IMR-90 (cell line): Measurements from ENCODE around the gene AOPEP.

Experiments
- CHD1 ChIP-seq: IDR thresholded peaks from 2 replicates; pipeline ENCODE4 v1.6.1; 2012; ENCODE audit warnings: low read depth, low read length, improper control_type of control experiment
- MAFK ChIP-seq: IDR thresholded peaks from 2 replicates; pipeline ENCODE4 v1.6.1; 2012; ENCODE audit warnings: low read depth, low read length, improper control_type of control experiment
- MXI1 ChIP-seq: IDR thresholded peaks from 2 replicates; pipeline ENCODE4 v1.6.1; 2012; ENCODE audit warnings: low read depth, mild to moderate bottlenecking, low read length, moderate library complexity, borderline replicate concordance
- POLR2A ChIP-seq: IDR thresholded peaks from 2 replicates; pipeline ENCODE4 v1.6.1; 2012; ENCODE audit warnings: mild to moderate bottlenecking, low read depth, low read length
- RAD21 ChIP-seq: IDR thresholded peaks from 2 replicates; pipeline ENCODE4 v1.6.1; 2012; ENCODE audit warnings: low read length, improper control_type of control experiment
- RCOR1 ChIP-seq: IDR thresholded peaks from 2 replicates; pipeline ENCODE4 v1.6.1; 2012; ENCODE audit warnings: mild to moderate bottlenecking, low read length, improper control_type of control experiment; ENCODE audit not compliant: insufficient replicate concordance
- TF ChIP-seq, protein P1 (sequence below): conservative IDR thresholded peaks from 2 replicates; pipeline ENCODE4 v1.5.1; 2012; ENCODE audit warnings: mild to moderate bottlenecking, low read depth, low read length, improper control_type of control experiment

DNA sequence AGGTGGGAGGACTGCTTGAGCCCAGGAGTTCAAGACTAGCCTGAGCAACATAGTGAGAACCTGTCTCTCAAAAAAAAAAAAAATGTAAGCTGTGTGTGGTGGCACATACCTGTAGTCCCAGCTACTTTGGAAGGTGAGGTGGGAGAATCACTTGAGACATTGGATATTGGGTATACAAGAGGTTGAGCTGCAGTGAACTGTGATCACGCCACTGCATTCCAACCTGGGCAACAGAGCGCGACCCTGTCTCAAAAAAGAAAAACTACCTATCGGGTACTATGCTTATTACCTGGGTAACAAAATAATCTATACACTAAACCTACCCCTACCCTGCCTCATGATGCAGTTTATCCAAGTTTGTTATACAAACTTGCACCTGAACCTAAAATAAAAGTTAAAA lies 64.9 kb downstream of the AOPEP start:
- TF ChIP-seq, protein P1, sequence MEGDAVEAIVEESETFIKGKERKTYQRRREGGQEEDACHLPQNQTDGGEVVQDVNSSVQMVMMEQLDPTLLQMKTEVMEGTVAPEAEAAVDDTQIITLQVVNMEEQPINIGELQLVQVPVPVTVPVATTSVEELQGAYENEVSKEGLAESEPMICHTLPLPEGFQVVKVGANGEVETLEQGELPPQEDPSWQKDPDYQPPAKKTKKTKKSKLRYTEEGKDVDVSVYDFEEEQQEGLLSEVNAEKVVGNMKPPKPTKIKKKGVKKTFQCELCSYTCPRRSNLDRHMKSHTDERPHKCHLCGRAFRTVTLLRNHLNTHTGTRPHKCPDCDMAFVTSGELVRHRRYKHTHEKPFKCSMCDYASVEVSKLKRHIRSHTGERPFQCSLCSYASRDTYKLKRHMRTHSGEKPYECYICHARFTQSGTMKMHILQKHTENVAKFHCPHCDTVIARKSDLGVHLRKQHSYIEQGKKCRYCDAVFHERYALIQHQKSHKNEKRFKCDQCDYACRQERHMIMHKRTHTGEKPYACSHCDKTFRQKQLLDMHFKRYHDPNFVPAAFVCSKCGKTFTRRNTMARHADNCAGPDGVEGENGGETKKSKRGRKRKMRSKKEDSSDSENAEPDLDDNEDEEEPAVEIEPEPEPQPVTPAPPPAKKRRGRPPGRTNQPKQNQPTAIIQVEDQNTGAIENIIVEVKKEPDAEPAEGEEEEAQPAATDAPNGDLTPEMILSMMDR = no peak
- TF ChIP-seq POLR2A (no peak), RAD21 (no peak), RCOR1 (no peak), MXI1 (no peak), CHD1 (no peak), MAFK (no peak)
